GM18526 (cell line): Measurements from ENCODE around the gene APCDD1.

ENCODE experiments used
- POLR2A ChIP-seq: IDR thresholded peaks from 3 replicates; pipeline ENCODE4 v1.6.1; 2011; ENCODE audit not compliant: insufficient read length; ENCODE audit errors: extremely low read depth

The APCDD1 gene

GRCh38 chr18:10453806-10454680 is at the start of gene APCDD1:
TSS of gene APCDD1 (plus strand) at chr18:10454635. CDS start at chr18:10454982, 347 bp downstream.
- TF ChIP-seq POLR2A = no peak

GRCh38 chr18:10405014-10405493 is 49.4 kb upstream of the APCDD1 start:
- no peak for TF ChIP-seq POLR2A

GRCh38 chr18:10405816-10406663 is 48.4 kb upstream of the APCDD1 start:
- no peak for TF ChIP-seq POLR2A

GRCh38 chr18:10408131-10408530 is 46.3 kb upstream of the APCDD1 start:
- no peak for TF ChIP-seq POLR2A

GRCh38 chr18:10409041-10409440 is 45.4 kb upstream of the APCDD1 start:
- no peak for TF ChIP-seq POLR2A

GRCh38 chr18:10410472-10411308 is 43.7 kb upstream of the APCDD1 start:
- TF ChIP-seq POLR2A = no peak

GRCh38 chr18:10412933-10413332 is 41.5 kb upstream of the APCDD1 start:
- no peak for TF ChIP-seq POLR2A

- TF ChIP-seq POLR2A = no peak
Observed at GRCh38 chr18:10413722-10414121, 40.7 kb upstream of the APCDD1 start.

GRCh38 chr18:10414293-10414842 is 40.1 kb upstream of the APCDD1 start:
- no peak for TF ChIP-seq POLR2A

- no peak for TF ChIP-seq POLR2A
Observed at GRCh38 chr18:10416065-10416464, 38.4 kb upstream of the APCDD1 start.

GRCh38 chr18:10417191-10417590 is 37.2 kb upstream of the APCDD1 start:
- no peak for TF ChIP-seq POLR2A

- no peak for TF ChIP-seq POLR2A
Observed at GRCh38 chr18:10417664-10418063, 36.8 kb upstream of the APCDD1 start.

- TF ChIP-seq POLR2A = no peak
Observed at GRCh38 chr18:10418836-10419235, 35.6 kb upstream of the APCDD1 start.

- TF ChIP-seq POLR2A = no peak
Observed at GRCh38 chr18:10419420-10420103, 34.9 kb upstream of the APCDD1 start.
